HepG2 (cell line): ENCODE data around the gene TFF1. TPM values are rescaled to one million over a fixed set of nuclear protein-coding genes. Genes with fewer than 3 reads are reported as not detected.

Source experiments
- ATAC-seq: fragments of 200-7000 bp; cut with Tn5 transposase; 3 replicates; pipeline ENCODE4 v1.9.1; 2020; ENCODE audit warnings: mild to moderate bottlenecking, moderate library complexity
- BruUV-seq: library from RNA; stranded (reverse); fragments of 400-500 nt; replicated peaks from 2 replicates; lab custom pipeline; 2021; lab: Mats Ljungman, UMichigan
- CTCF ChIA-PET: fragments of 300-600 bp; formaldehyde crosslinking; extraction: SDS; loops from one replicate; lab custom pipeline; 2021; ENCODE audit warnings: low total read pairs, inconsistent platforms, low intra/inter-chr PET ratio; lab: Yijun Ruan, JAX
- POLR2A ChIA-PET: fragments of 350-600 bp; sonication (Branson Sonifier 250); formaldehyde crosslinking; loops from one replicate; lab custom pipeline; 2020; ENCODE audit warnings: antibody characterized with exemption, inconsistent platforms; lab: Yijun Ruan, JAX
- DNase-seq: peaks from one replicate; pipeline ENCODE4 v3.0.0-alpha.2; 2015; ENCODE audit warnings: low spot score
- FAIRE-seq: peaks from 3 replicates; lab custom pipeline; 2011; peaks lifted over from hg19 to GRCh38; lab: Jason Lieb, UNC
- H2AFZ ChIP-seq: one replicate; pipeline ENCODE4 v1.6.1; 2011; ENCODE audit warnings: low read length, inconsistent platforms
- H3K27ac ChIP-seq: fragments of 300-600 bp; 3 replicates; pipeline ENCODE4 v1.8.0; 2011; ENCODE audit warnings: mixed run types, mild to moderate bottlenecking, mixed read lengths, low read length, inconsistent platforms; ENCODE audit not compliant: insufficient read depth; ENCODE audit errors: extremely low read length
- H3K27me3 ChIP-seq, 2 experiments: fragments of 200-600 bp in 1 of 2; 2 replicates in 1 of 2; 3 replicates in 1 of 2; pipeline versions ENCODE4 v1.6.0 to v1.8.0; 2011; ENCODE audit warnings: low read length in 2 of 2, mild to moderate bottlenecking in 2 of 2, moderate library complexity in 2 of 2, inconsistent platforms in 1 of 2; ENCODE audit not compliant: insufficient read depth in 2 of 2, control insufficient read depth in 1 of 2
- H3K36me3 ChIP-seq, 2 experiments: fragments of 200-600 bp in 1 of 2; replicated peaks in 1 of 2; 2 replicates in 1 of 2; 3 replicates in 1 of 2; pipeline versions ENCODE4 v1.5.1 to v1.8.0; 2011; ENCODE audit warnings: low read length in 2 of 2, inconsistent platforms in 1 of 2; ENCODE audit not compliant: insufficient read depth in 2 of 2, control insufficient read depth in 1 of 2
- H3K4me1 ChIP-seq: 2 replicates; pipeline ENCODE4 v1.5.1; 2012; ENCODE audit warnings: low read length, inconsistent platforms; ENCODE audit not compliant: insufficient read depth
- H3K4me2 ChIP-seq: 2 replicates; pipeline ENCODE4 v1.6.0; 2011; ENCODE audit warnings: low read depth, low read length, inconsistent platforms
- H3K4me3 ChIP-seq, 3 experiments: fragments of 200-600 bp in 1 of 3; sonication (generic), shearing (Covaris generic) in 1 of 3; replicated peaks in 1 of 3; 2 replicates each; pipeline ENCODE4 v1.5.1; 2011 to 2016; ENCODE audit warnings: low read length in 3 of 3, inconsistent platforms in 2 of 3, low read depth in 2 of 3, mild to moderate bottlenecking in 2 of 3, control low read depth in 1 of 3, mixed read lengths in 1 of 3; ENCODE audit not compliant: insufficient read depth in 1 of 3
- H3K79me2 ChIP-seq: one replicate; pipeline ENCODE4 v1.6.1; 2011; ENCODE audit warnings: low read length, inconsistent platforms; ENCODE audit not compliant: insufficient read depth
- H3K9ac ChIP-seq: 2 replicates; pipeline ENCODE4 v1.6.0; 2011; ENCODE audit warnings: mild to moderate bottlenecking, low read depth, low read length, inconsistent platforms; ENCODE audit not compliant: insufficient read depth
- H3K9me3 ChIP-seq: 2 replicates; pipeline ENCODE4 v1.5.1; 2012; ENCODE audit warnings: mild to moderate bottlenecking, low read length
- H4K20me1 ChIP-seq: 2 replicates; pipeline ENCODE4 v1.6.0; 2011; ENCODE audit warnings: inconsistent platforms, mild to moderate bottlenecking, low read length, moderate library complexity; ENCODE audit not compliant: insufficient read depth
- FOXK2 ChIP-seq: fragments of 450-650 bp; IDR thresholded peaks from 2 replicates; pipeline ENCODE4 v1.6.1; 2016
- IRX3 ChIP-seq: sonication (generic); formaldehyde crosslinking; IDR thresholded peaks from 2 replicates; pipeline ENCODE4 v1.8.1; 2023; ENCODE audit warnings: mild to moderate bottlenecking, low read depth, missing genetic modification reagents, borderline replicate concordance
- RBAK ChIP-seq: sonication (generic); formaldehyde crosslinking; IDR thresholded peaks from 2 replicates; pipeline ENCODE4 v1.5.1; 2020; ENCODE audit warnings: mild to moderate bottlenecking, missing genetic modification reagents
- RBM39 ChIP-seq: fragments of 200-400 bp; formaldehyde crosslinking; IDR thresholded peaks from one replicate; pipeline ENCODE4 v1.6.1; 2018; ENCODE audit warnings: antibody characterized with exemption, mild to moderate bottlenecking, low read depth, low read length; ENCODE audit not compliant: poor library complexity, severe bottlenecking
- SOX13 ChIP-seq, 3 experiments: fragments of 450-650 bp in 1 of 3; sonication (generic) in 1 of 3; formaldehyde crosslinking in 1 of 3; IDR thresholded peaks in 2 of 3; conservative IDR thresholded peaks in 1 of 3; 2 replicates each; pipeline versions ENCODE4 v1.5.0 to v1.6.1; 2016 to 2020; ENCODE audit warnings: antibody characterized with exemption in 1 of 3, mild to moderate bottlenecking in 1 of 3, missing compliant biosample characterization in 1 of 3, missing genetic modification reagents in 1 of 3, moderate library complexity in 1 of 3
- SP2 ChIP-seq: sonication (generic); formaldehyde crosslinking; IDR thresholded peaks from 2 replicates; pipeline ENCODE4 v1.5.1; 2020; ENCODE audit warnings: mild to moderate bottlenecking, missing genetic modification reagents
- TARDBP ChIP-seq: sonication (generic); formaldehyde crosslinking; IDR thresholded peaks from 2 replicates; pipeline ENCODE4 v1.8.0; 2022; ENCODE audit warnings: mild to moderate bottlenecking, missing genetic modification reagents
- ZNF530 ChIP-seq: sonication (generic); formaldehyde crosslinking; IDR thresholded peaks from 2 replicates; pipeline ENCODE4 v1.5.0; 2020; ENCODE audit warnings: low read depth, mild to moderate bottlenecking, missing genetic modification reagents
- ZNF616 ChIP-seq: sonication (generic); formaldehyde crosslinking; IDR thresholded peaks from 2 replicates; pipeline ENCODE4 v1.5.0; 2020; ENCODE audit warnings: low read depth, mild to moderate bottlenecking, missing genetic modification reagents
- ZNF746 ChIP-seq: sonication (generic); formaldehyde crosslinking; IDR thresholded peaks from 2 replicates; pipeline ENCODE4 v1.8.0; 2022; ENCODE audit warnings: mild to moderate bottlenecking, missing genetic modification reagents
- WGBS: methylation state at CpG from one replicate; pipeline ENCODE4 v1.1.6; 2017; ENCODE audit warnings: low lambda C conversion rate; 5-methylcytosine and 5-hydroxymethylcytosine counted together
- in situ Hi-C: cut with HindIII; loops from 2 replicates; pipeline ENCODE4 v1.10.0; 2017; ENCODE audit warnings: low pct_unique_long_range_greater_than_20kb; ENCODE audit not compliant: extremely low pct_ligation_motif_present
- intact Hi-C: fragments of 100-400 bp; cut with micrococcal nuclease; formaldehyde crosslinking; loops from one replicate; pipeline ENCODE4 v1.10.0; 2022; ENCODE audit not compliant: unreplicated experiment
- polyA plus RNA-seq, 8 experiments: library from polyadenylated mRNA; depleted of rRNA in 3 of 8; stranded (reverse) in 7 of 8; unstranded in 1 of 8; fragments of >200 nt; fragmentation: Illumina TruSeq in 4 of 8; extraction: Trizol in 4 of 8; gene quantifications; 2 replicates each; pipeline versions ENCODE4 v1.2.1 to v1.2.3, GENCODE V29; 2011 to 2016; ENCODE audit warnings: low read depth in 4 of 8, missing spikeins in 1 of 8, mixed read lengths in 1 of 8; ENCODE audit not compliant: insufficient read depth in 1 of 8
- total RNA-seq, 5 experiments: library from RNA; depleted of rRNA; stranded (reverse); fragments of >200 nt; fragmentation: Illumina TruSeq; extraction: Trizol; gene quantifications; 2 replicates each; pipeline ENCODE4 v1.2.3, GENCODE V29; 2016; ENCODE audit warnings: low read depth in 1 of 5
- TF ChIP-seq, protein P1 (sequence below): IDR thresholded peaks from 2 replicates; pipeline ENCODE4 v1.6.1; 2012; ENCODE audit warnings: inconsistent platforms
- TF ChIP-seq, protein P2 (sequence below): sonication (generic); formaldehyde crosslinking; IDR thresholded peaks from 2 replicates; pipeline ENCODE4 v1.5.0; 2020; ENCODE audit warnings: mild to moderate bottlenecking, missing genetic modification reagents

TFF1 gene
- total and polyA plus RNA-seq, 2 of the 13 experiments (the other 11 are each of a cell fraction or from before 2014, with no cell fraction given) = 0.24 to 19.4 TPM

DNA sequence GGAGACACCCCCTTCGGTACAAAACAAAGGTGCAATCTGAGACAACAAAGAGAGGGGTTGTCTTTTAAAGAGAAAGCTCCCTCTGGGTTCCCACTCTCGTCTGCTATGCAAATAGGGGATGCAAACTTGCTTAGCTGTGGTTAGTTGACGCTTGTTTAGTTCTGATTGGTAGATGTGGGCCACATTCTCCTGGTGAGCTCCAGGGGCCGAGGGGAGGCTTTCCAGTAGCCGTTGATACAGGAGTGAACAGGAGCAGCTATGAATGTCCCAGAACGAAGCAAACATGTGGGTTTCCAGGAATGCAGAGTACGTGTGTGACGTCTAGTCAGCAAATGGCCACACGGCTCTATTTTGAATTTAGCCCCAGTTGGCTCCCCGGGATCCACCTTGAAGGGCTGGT lies 30.3 kb downstream of the TFF1 start:
- H3K27me3 ChIP-seq = no peaks in the 10 kb centered on the region; a peak in 2 of 5 replicates
- no peaks in the 10 kb centered on the region for H3K79me2 ChIP-seq
- DNase-seq (peak; percentile 7), ATAC-seq (no peak), FAIRE-seq (no peak)
- TF ChIP-seq, protein P1, sequence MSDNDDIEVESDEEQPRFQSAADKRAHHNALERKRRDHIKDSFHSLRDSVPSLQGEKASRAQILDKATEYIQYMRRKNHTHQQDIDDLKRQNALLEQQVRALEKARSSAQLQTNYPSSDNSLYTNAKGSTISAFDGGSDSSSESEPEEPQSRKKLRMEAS = 0 out of 2 replicates have a peak, but pooled peaks have one; percentile 16
- no peak for TF ChIP-seq ZNF746 (CRISPR knock-in tag)
- ChIA-PET CTCF (interaction anchor here (3.6 to 4.1 kb wide), 2 partner anchors 45 to 114 kb away, joined by 27 to 33 read pairs; no protein-coding TSS in a partner anchor), POLR2A (no interaction called here)
- no peak overlapping the region for H3K4me3 ChIP-seq
- WGBS = under 1% methylated on average over 8 of the region's 10 CpGs
- H3K9me3 ChIP-seq = no peaks in the 10 kb centered on the region
- H3K9ac ChIP-seq = no peak overlapping the region
- no peak overlapping the region for H2AFZ ChIP-seq
- BruUV-seq = no TSS peak
- H3K36me3 ChIP-seq = no peaks in the 10 kb centered on the region
- in situ Hi-C loops = no loop called here
- H3K4me1 ChIP-seq = peaks cover 25% of the 10 kb centered on the region
- H3K4me2 ChIP-seq = peak overlapping the region; percentile 6; the same call in 1 of the 2 replicates
- no peaks in the 10 kb centered on the region for H4K20me1 ChIP-seq
- no peak overlapping the region for H3K27ac ChIP-seq
- intact Hi-C loops = no loop called here

DNA sequence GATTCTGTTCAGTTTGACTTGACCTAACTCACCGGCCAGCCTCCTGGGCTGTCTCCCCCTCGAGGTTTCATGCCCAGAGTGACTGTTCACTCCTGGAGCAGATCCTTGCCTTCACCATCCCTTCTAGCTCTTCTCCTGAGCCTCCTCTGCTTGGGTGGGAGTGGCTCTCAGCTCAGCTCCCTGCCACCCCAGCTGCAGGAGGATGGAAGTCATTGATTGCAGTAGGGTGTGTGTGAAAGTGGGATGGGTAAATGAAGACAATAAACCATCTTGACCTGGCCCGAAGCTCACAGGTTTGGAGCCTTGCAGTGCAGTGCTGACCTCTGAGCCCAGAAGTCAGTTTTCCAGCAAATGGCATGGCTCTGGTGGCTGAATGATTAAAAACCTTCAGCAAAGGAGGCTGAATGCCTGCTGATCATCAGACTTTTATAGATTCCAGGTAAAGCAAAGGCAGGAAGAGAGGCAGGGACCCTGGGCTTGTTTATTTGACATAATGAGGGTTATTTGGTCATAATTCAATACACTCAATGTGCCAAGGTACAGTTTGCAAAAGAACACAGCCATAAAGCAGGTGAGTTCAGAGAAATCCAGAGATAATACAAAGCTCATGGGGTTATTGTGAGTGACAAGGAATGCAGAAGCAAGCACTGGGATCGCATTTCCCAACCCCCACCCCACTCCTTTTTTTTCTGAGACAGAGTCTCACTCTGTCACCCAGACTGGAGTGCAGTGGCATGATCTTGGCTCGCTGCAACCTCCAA lies 33.6 kb downstream of the TFF1 start:
- H3K4me3 ChIP-seq = no peak overlapping the region
- H3K9me3 ChIP-seq = no peaks in the 10 kb centered on the region
- no peaks in the 10 kb centered on the region for H3K79me2 ChIP-seq
- no peaks in the 10 kb centered on the region for H4K20me1 ChIP-seq
- H3K27me3 ChIP-seq = no peaks in the 10 kb centered on the region; a peak in 1 of 5 replicates
- TF ChIP-seq RBAK (CRISPR knock-in tag) = no peak
- no peak for TF ChIP-seq ZNF616
- no peak for TF ChIP-seq FOXK2
- no peak for TF ChIP-seq IRX3
- no peak for TF ChIP-seq ZNF530 (CRISPR knock-in tag)
- TF ChIP-seq, protein P2, sequence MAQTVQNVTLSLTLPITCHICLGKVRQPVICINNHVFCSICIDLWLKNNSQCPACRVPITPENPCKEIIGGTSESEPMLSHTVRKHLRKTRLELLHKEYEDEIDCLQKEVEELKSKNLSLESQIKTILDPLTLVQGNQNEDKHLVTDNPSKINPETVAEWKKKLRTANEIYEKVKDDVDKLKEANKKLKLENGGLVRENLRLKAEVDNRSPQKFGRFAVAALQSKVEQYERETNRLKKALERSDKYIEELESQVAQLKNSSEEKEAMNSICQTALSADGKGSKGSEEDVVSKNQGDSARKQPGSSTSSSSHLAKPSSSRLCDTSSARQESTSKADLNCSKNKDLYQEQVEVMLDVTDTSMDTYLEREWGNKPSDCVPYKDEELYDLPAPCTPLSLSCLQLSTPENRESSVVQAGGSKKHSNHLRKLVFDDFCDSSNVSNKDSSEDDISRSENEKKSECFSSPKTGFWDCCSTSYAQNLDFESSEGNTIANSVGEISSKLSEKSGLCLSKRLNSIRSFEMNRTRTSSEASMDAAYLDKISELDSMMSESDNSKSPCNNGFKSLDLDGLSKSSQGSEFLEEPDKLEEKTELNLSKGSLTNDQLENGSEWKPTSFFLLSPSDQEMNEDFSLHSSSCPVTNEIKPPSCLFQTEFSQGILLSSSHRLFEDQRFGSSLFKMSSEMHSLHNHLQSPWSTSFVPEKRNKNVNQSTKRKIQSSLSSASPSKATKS (CRISPR knock-in tag) = no peak
- no peak for TF ChIP-seq SOX13 (IDR thresholded peaks at IDR 0.05)
- TF ChIP-seq SOX13 (CRISPR knock-in tag; conservative IDR thresholded peaks at IDR 0.05 in 1 of 2, IDR thresholded peaks at IDR 0.05 in 1 of 2) = no peak
- no peak for TF ChIP-seq SP2 (CRISPR knock-in tag)
- TF ChIP-seq RBM39 = no peak
- TF ChIP-seq TARDBP (CRISPR knock-in tag) = no peak
- BruUV-seq = no TSS peak
- ATAC-seq = no peak
- H3K4me1 ChIP-seq = peaks cover 23% of the 10 kb centered on the region
- no peak for DNase-seq
- H3K27ac ChIP-seq = no peak overlapping the region
- H3K36me3 ChIP-seq = no peaks in the 10 kb centered on the region
- H2AFZ ChIP-seq = no peak overlapping the region
- POLR2A ChIA-PET = no interaction called here
- H3K9ac ChIP-seq = no peak overlapping the region
- CTCF ChIA-PET = no interaction called here
- no peak for FAIRE-seq
- H3K4me2 ChIP-seq = no peak overlapping the region
- in situ Hi-C loops = no loop called here
- 25% methylated on average over 4 of the region's 5 CpGs for WGBS
- intact Hi-C loops = no loop called here
